Measurements from ENCODE around the gene CALHM3. TPM values are rescaled to one million over a fixed set of nuclear protein-coding genes. Genes with fewer than 3 reads are reported as not detected.

The CALHM3 gene
- total and polyA plus RNA-seq, 2 experiments from 2014 or later = 0.14 to 0.19 TPM

GRCh38 chr10:103497161-103497915 is 18.3 kb upstream of the CALHM3 start:
- Mint-ChIP-seq H3K36me3 (ENCODE audit: low read depth) (no peaks in the 10 kb centered on the region), H3K9me3 (no peaks in the 10 kb centered on the region; the same call in 2 of the 3 replicates), H3K4me1 (peaks cover 15% of the 10 kb centered on the region; the same call in 2 of the 3 replicates), H3K4me3 (no peak overlapping the region), H3K27me3 (ENCODE audit: insufficient read depth, low read depth, poor library complexity) (peaks cover 28% of the 10 kb centered on the region), H3K27ac (no peak overlapping the region)
- Histone ChIP-seq H3K9me2 (ENCODE audit: insufficient read depth) (no peaks in the 10 kb centered on the region), H3K27ac (ENCODE audit: low read depth) (no peak overlapping the region), H3K27me3 (ENCODE audit: insufficient read depth) (peaks cover 50% of the 10 kb centered on the region), H3K4me2 (no peak overlapping the region), H3K4me1 (ENCODE audit: insufficient read depth) (no peaks in the 10 kb centered on the region; the same call in 1 of the 2 replicates), H4K20me1 (replicated peaks; ENCODE audit: insufficient read depth) (no peaks in the 10 kb centered on the region), H3K79me2 (replicated peaks; ENCODE audit: insufficient read depth) (no peaks in the 10 kb centered on the region), H3F3A (replicated peaks; ENCODE audit: low read depth) (peaks cover 5% of the 10 kb centered on the region; the same call in 1 of the 2 replicates), H3K4me3 (no peak overlapping the region), H2AFZ (no peak overlapping the region), H3K36me3 (ENCODE audit: insufficient read depth) (no peaks in the 10 kb centered on the region)
- DNase-seq (ENCODE audit: low spot score) = no peak
- no peak for ATAC-seq
- TF ChIP-seq ZNF331 (CRISPR knock-in tag; IDR thresholded peaks at IDR 0.05; ENCODE audit: low read depth) = no peak
- no peak for TF ChIP-seq STAT1 (IDR thresholded peaks at IDR 0.05; ENCODE audit: unreplicated experiment)
- TF ChIP-seq ETS1 (IDR thresholded peaks at IDR 0.05) = no peak
- TF ChIP-seq CREB1 (CRISPR knock-in tag; IDR thresholded peaks at IDR 0.05; ENCODE audit: low read depth) = no peak
- no peak for TF ChIP-seq JUNB (IDR thresholded peaks at IDR 0.05; ENCODE audit: unreplicated experiment)
- no peak for TF ChIP-seq EZH2 (IDR thresholded peaks at IDR 0.05; ENCODE audit: low read depth, unreplicated experiment)
- TF ChIP-seq REST (IDR thresholded peaks at IDR 0.05; ENCODE audit: unreplicated experiment) = no peak
- TF ChIP-seq ZNF462 (CRISPR knock-in tag; IDR thresholded peaks at IDR 0.05) = no peak
- TF ChIP-seq CTCF (conservative IDR thresholded peaks at IDR 0.05; ENCODE audit: low read depth in 2 of 2) = no peak
- TF ChIP-seq NANOG (IDR thresholded peaks at IDR 0.05; ENCODE audit: borderline replicate concordance) = no peak
- no peak for TF ChIP-seq POLR2AphosphoS5 (IDR thresholded peaks at IDR 0.05; ENCODE audit: low read depth)
- TF ChIP-seq ZNF114 (CRISPR knock-in tag; IDR thresholded peaks at IDR 0.05) = no peak
- no peak for TF ChIP-seq EZH2phosphoT487 (IDR thresholded peaks at IDR 0.05; ENCODE audit: unreplicated experiment)

All from GM23338 (cell line).